ENCODE measurements around the gene FCAR. TPM values are rescaled to one million over a fixed set of nuclear protein-coding genes. Genes with fewer than 3 reads are reported as not detected.
"Not testable (repeated sequence)": the region's sequence is repeated elsewhere in the genome, so short reads cannot be mapped to it uniquely, and the experiment has no call there.

FCAR gene
- total RNA-seq, 1 experiment from 2014 or later: not detected

GRCh38 chr19:54937926-54938325 is 63.9 kb downstream of the FCAR start:
- intact Hi-C loops (cut with micrococcal nuclease; ENCODE audit: unreplicated experiment): no loop called here
- no peak overlapping the region for H3K4me3 Mint-ChIP-seq (ENCODE audit: low read depth, unreplicated experiment)
- CTCF ChIA-PET: interaction anchor here (0.7 kb wide), 1 partner anchor 13 kb away, joined by 4 read pairs; no protein-coding TSS in a partner anchor
- no peaks in the 10 kb centered on the region for H3K9me3 Mint-ChIP-seq (ENCODE audit: low read depth, unreplicated experiment)
- TF ChIP-seq, protein P1, sequence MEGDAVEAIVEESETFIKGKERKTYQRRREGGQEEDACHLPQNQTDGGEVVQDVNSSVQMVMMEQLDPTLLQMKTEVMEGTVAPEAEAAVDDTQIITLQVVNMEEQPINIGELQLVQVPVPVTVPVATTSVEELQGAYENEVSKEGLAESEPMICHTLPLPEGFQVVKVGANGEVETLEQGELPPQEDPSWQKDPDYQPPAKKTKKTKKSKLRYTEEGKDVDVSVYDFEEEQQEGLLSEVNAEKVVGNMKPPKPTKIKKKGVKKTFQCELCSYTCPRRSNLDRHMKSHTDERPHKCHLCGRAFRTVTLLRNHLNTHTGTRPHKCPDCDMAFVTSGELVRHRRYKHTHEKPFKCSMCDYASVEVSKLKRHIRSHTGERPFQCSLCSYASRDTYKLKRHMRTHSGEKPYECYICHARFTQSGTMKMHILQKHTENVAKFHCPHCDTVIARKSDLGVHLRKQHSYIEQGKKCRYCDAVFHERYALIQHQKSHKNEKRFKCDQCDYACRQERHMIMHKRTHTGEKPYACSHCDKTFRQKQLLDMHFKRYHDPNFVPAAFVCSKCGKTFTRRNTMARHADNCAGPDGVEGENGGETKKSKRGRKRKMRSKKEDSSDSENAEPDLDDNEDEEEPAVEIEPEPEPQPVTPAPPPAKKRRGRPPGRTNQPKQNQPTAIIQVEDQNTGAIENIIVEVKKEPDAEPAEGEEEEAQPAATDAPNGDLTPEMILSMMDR (IDR thresholded peaks at IDR 0.05; ENCODE audit: unreplicated experiment): no peak
- BruUV-seq (replicated peaks): no TSS peak
- no peaks in the 10 kb centered on the region for H3K4me1 Mint-ChIP-seq (ENCODE audit: low read depth, unreplicated experiment)
- no peak for DNase-seq
- H3K27me3 Mint-ChIP-seq (ENCODE audit: unreplicated experiment): peaks cover 62% of the 10 kb centered on the region
- H3K27ac Mint-ChIP-seq (ENCODE audit: unreplicated experiment): no peak overlapping the region
- H3K36me3 Mint-ChIP-seq (ENCODE audit: insufficient read depth, unreplicated experiment): no peaks in the 10 kb centered on the region

GRCh38 chr19:54938906-54939305 is 64.9 kb downstream of the FCAR start:
- no TSS peak for BruUV-seq (replicated peaks)
- no peaks in the 10 kb centered on the region for H3K36me3 Mint-ChIP-seq (ENCODE audit: insufficient read depth, unreplicated experiment)
- TF ChIP-seq, protein P1 (IDR thresholded peaks at IDR 0.05; ENCODE audit: unreplicated experiment): no peak
- H3K4me1 Mint-ChIP-seq (ENCODE audit: low read depth, unreplicated experiment): no peaks in the 10 kb centered on the region
- no peak for DNase-seq
- H3K9me3 Mint-ChIP-seq (ENCODE audit: low read depth, unreplicated experiment): no peaks in the 10 kb centered on the region
- intact Hi-C loops (cut with micrococcal nuclease; ENCODE audit: unreplicated experiment): no loop called here
- peaks cover 52% of the 10 kb centered on the region for H3K27me3 Mint-ChIP-seq (ENCODE audit: unreplicated experiment)
- CTCF ChIA-PET: no interaction called here
- H3K4me3 Mint-ChIP-seq (ENCODE audit: low read depth, unreplicated experiment): no peak overlapping the region
- no peak overlapping the region for H3K27ac Mint-ChIP-seq (ENCODE audit: unreplicated experiment)

DNA sequence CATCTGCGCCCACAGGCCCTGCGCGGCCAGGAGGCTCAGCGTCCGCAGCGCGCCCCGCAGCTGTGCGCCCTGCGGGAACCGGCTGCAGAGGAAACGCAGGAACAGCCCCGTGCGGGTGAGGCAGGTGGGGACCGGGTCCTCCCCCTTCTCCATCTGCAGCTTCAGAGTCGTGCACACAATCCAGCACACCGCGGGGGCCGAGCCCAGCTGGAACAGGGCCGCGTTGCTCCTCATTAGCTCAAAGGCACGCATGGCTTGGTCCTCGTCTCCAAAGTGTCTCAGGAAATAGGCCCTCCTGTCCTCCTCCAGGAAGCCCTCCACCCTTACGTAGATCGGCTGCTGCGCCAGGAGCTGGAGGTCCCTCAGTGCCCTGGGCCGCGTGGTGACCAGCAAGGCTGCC is 65.5 kb downstream of the FCAR start:
- H3K9me3 Mint-ChIP-seq (ENCODE audit: low read depth, unreplicated experiment); intact Hi-C loops (cut with micrococcal nuclease; ENCODE audit: unreplicated experiment); H3K27ac Mint-ChIP-seq (ENCODE audit: unreplicated experiment); H3K4me3 Mint-ChIP-seq (ENCODE audit: low read depth, unreplicated experiment); DNase-seq; H3K36me3 Mint-ChIP-seq (ENCODE audit: insufficient read depth, unreplicated experiment); H3K4me1 Mint-ChIP-seq (ENCODE audit: low read depth, unreplicated experiment); CTCF ChIA-PET; BruUV-seq (replicated peaks): not testable (repeated sequence)
- H3K27me3 Mint-ChIP-seq (ENCODE audit: unreplicated experiment): peaks cover 46% of the 10 kb centered on the region

Other genes starting within 250 kb of the FCAR start
- gene LILRB1, start 243.8 kb upstream of the FCAR start, total RNA-seq (2022): not detected in 2 replicates
- gene LILRB4, start 211.2 kb upstream of the FCAR start, total RNA-seq (2022): not detected in 2 replicates
- not detected in 2 replicates for gene KIR3DL3, start 149.8 kb upstream of the FCAR start, total RNA-seq (2022)
- not detected in 2 replicates for gene KIR2DL3, start 135.7 kb upstream of the FCAR start, total RNA-seq (2022)
- not detected in 2 replicates for gene KIR2DL1, start 104.4 kb upstream of the FCAR start, total RNA-seq (2022)
- gene KIR2DL4, start 70.6 kb upstream of the FCAR start, total RNA-seq (2022): not detected in 2 replicates
- not detected in 2 replicates for gene KIR3DL1, start 57.8 kb upstream of the FCAR start, total RNA-seq (2022)
- gene KIR2DS4, start 41.6 kb upstream of the FCAR start, total RNA-seq (2022): not detected in 2 replicates
- gene KIR3DL2, start 23.8 kb upstream of the FCAR start, total RNA-seq (2022): not detected in 2 replicates
- gene NCR1, start 31.9 kb downstream of the FCAR start, total RNA-seq (2022): not detected in 2 replicates
- not detected in 2 replicates for gene NLRP7, start 73.3 kb downstream of the FCAR start, total RNA-seq (2022)
- gene NLRP2, start 92.1 kb downstream of the FCAR start, total RNA-seq (2022): 100 and 111 TPM in 2 replicates
- 1.3 and 1.9 TPM in 2 replicates for gene GP6, start 164.0 kb downstream of the FCAR start, total RNA-seq (2022)
- gene RDH13, start 188.9 kb downstream of the FCAR start, total RNA-seq (2022): 50.1 and 54.5 TPM in 2 replicates
- 97.3 and 147 TPM in 2 replicates for gene EPS8L1, start 201.6 kb downstream of the FCAR start, total RNA-seq (2022)
- gene PPP1R12C, start 243.4 kb downstream of the FCAR start, total RNA-seq (2022): 140 and 151 TPM in 2 replicates

All from Calu3 (cell line).